NT2/D1 (cell line): ENCODE results near the gene SKAP1.

Source experiments
- YY1 ChIP-seq: IDR thresholded peaks from 2 replicates; pipeline ENCODE4 v1.6.1; 2011; ENCODE audit not compliant: insufficient read length, insufficient read depth
- ZNF274 ChIP-seq: IDR thresholded peaks from 2 replicates; pipeline ENCODE4 v1.6.1; 2011; ENCODE audit warnings: mild to moderate bottlenecking, low read depth, low read length

GRCh38 chr17:48441231-48441711 is 11.3 kb upstream of the SKAP1 start:
- TF ChIP-seq ZNF274 (no peak), YY1 (no peak)
